Bronchial epithelial cell (primary cell): ENCODE data around the gene XDH. TPM values are rescaled to one million over a fixed set of nuclear protein-coding genes. Genes with fewer than 3 reads are reported as not detected.

Source experiments
- DNase-seq: peaks from one replicate; pipeline ENCODE4 v3.0.0-alpha.2; 2010; ENCODE audit warnings: low read depth
- FAIRE-seq: peaks from 2 replicates; lab custom pipeline; 2011; peaks lifted over from hg19 to GRCh38; lab: Jason Lieb, UNC
- H3K27me3 ChIP-seq: 2 replicates; pipeline ENCODE4 v1.5.1; 2011; ENCODE audit warnings: low read length; ENCODE audit not compliant: control insufficient read depth, insufficient read depth
- H3K36me3 ChIP-seq: 2 replicates; pipeline ENCODE4 v1.5.1; 2011; ENCODE audit warnings: low read length; ENCODE audit not compliant: control insufficient read depth, insufficient read depth
- H3K4me3 ChIP-seq: 2 replicates; pipeline ENCODE4 v1.5.1; 2011; ENCODE audit warnings: mild to moderate bottlenecking, low read depth, low read length, control low read depth
- total RNA-seq: library from RNA; depleted of rRNA; stranded (reverse); fragments of >200 nt; gene quantifications from 2 replicates; pipeline ENCODE4 v1.2.1, GENCODE V29; 2014
- TF ChIP-seq, protein P1 (sequence below): IDR thresholded peaks from 2 replicates; pipeline ENCODE4 v1.5.1; 2011; ENCODE audit warnings: mild to moderate bottlenecking, moderate library complexity, low read length, control low read depth, inconsistent platforms; ENCODE audit not compliant: insufficient read depth, severe bottlenecking

Gene XDH
- total RNA-seq, 1 donor from 2014 or later = 6.1 TPM

DNA sequence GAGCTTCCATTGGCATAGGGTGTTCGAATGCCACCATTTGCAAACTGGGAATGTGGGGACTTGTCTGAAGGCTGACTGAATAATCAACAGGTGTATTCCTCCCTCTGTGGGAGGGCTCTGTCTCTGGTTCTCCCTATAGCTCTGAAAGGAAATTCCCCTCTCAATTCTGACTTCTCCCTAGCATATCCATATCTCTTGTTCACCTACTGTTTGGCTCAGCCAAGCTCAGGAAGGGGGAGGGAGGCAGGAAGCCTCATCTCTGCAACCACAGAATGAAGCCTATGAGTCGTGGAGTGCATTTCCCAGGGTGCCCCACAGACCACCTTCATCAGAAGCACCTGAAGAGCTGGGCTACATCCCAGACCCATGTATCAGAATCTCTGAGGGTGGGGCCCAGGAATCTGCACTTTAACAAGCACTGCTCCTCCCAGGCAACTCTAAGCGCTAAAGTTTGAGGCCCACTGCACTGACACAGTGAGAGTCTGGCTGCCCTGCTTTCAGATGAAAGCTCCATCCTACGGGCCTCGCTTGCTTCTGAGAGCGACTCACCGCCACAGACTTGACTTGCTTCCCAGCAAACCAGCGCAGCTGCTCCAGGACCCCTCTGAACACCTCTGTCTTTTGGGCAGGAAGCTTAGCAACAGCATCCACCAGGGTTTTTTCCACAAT lies 32.0 kb downstream of the XDH start:
- no peak for FAIRE-seq
- TF ChIP-seq, protein P1, sequence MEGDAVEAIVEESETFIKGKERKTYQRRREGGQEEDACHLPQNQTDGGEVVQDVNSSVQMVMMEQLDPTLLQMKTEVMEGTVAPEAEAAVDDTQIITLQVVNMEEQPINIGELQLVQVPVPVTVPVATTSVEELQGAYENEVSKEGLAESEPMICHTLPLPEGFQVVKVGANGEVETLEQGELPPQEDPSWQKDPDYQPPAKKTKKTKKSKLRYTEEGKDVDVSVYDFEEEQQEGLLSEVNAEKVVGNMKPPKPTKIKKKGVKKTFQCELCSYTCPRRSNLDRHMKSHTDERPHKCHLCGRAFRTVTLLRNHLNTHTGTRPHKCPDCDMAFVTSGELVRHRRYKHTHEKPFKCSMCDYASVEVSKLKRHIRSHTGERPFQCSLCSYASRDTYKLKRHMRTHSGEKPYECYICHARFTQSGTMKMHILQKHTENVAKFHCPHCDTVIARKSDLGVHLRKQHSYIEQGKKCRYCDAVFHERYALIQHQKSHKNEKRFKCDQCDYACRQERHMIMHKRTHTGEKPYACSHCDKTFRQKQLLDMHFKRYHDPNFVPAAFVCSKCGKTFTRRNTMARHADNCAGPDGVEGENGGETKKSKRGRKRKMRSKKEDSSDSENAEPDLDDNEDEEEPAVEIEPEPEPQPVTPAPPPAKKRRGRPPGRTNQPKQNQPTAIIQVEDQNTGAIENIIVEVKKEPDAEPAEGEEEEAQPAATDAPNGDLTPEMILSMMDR = no peak
- Histone ChIP-seq H3K4me3 (no peak overlapping the region), H3K27me3 (no peaks in the 10 kb centered on the region), H3K36me3 (no peaks in the 10 kb centered on the region)
- peak; percentile 51 for DNase-seq

DNA sequence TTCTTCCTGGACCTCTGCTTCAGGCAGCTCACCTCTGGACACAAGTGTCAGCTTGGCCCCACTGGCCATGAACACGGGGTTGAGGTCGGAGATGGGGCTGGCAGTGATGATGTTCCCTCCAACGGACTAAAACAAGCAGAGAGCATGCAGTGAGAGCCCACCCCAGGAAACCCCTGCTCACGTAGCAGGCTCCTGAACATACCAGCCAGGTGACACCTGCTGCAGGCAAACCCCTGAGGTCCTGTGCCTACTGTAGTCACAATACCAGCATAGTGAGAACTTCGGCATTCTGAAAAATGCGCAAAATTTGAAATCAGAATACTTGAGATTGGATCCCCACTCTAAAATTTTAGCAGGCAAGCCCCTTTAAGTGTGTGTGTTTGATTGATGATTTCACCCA lies 32.9 kb downstream of the XDH start:
- Histone ChIP-seq H3K36me3 (no peaks in the 10 kb centered on the region), H3K27me3 (no peaks in the 10 kb centered on the region), H3K4me3 (no peak overlapping the region)
- FAIRE-seq = no peak
- TF ChIP-seq, protein P1 = no peak
- no peak for DNase-seq

DNA sequence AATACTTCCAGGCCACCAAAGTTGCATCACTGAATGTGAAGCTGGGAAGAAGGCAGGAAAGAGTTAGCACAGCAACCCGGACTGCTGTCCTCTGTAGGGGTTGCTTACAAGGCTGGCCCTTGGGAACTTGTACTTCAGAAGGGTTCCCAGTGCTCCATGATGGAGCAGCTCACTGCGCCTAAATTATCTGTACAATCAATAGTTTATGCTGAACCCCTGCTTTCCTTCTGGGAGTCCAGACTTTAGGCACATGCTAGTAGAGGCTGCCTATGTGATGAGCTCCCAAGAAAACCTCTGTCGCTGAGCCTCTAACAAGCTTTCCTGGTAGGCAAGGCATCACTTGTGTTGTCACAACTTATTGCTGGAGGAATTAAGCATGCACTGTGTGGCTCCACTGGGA lies 34.3 kb downstream of the XDH start:
- Histone ChIP-seq H3K4me3 (no peak overlapping the region), H3K27me3 (no peaks in the 10 kb centered on the region), H3K36me3 (no peaks in the 10 kb centered on the region)
- TF ChIP-seq, protein P1 = no peak
- DNase-seq (no peak), FAIRE-seq (no peak)

DNA sequence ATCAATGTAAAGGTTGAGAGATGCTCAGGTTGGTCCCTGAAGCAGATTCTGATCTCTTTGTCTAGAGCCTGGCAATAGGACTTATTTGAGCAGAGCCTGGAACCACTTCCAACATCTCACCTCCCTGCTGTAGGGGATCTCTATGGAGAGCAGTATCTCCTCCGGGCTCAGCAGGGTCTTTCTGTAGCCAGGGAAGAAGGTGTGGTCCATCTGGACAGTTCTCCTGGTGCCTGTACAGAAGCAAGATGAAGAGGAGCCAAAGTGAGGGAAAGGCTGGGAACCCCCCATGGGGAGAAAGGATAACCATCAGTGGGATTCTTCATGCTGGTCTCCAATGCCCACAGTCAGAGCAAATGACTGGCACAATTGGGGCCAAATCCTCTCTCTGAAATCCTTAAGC lies 34.8 kb downstream of the XDH start:
- no peak for DNase-seq
- no peak for FAIRE-seq
- Histone ChIP-seq H3K4me3 (no peak overlapping the region), H3K27me3 (no peaks in the 10 kb centered on the region), H3K36me3 (no peaks in the 10 kb centered on the region)
- TF ChIP-seq, protein P1 = no peak

DNA sequence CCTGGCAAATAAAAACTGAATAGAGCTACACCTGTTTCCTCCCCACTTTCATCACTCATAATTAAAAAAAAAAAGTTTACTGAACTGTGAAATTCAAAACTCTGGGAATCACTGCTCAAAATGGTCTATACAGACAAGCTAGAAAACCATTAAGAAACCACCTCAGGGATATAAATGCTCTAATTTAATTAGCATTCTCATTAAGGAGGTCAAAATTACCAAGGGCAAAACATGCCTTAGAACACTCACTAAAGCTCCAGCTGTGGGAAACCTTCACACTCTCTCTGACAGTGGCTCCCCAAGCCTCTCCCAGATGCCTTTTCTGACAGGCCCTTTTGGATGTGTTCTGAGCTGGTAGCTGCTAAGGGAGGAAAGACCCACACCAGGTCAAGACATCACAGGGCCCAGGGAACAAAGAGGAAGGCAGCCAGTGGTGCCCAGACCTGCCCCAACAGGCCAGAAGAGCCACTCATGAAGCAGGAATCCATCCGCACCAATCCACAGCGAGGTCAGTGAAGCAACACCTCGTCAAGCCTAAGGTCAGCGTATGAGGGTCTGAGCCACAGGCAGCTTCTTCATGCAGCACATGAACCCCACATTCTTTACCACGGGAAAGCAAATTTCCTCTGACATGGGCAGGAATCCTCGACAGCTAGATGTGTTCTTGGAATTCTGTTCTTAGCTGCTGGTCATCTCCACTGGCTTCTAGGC lies 35.6 kb downstream of the XDH start:
- no peaks in the 10 kb centered on the region for H3K36me3 ChIP-seq
- DNase-seq (peak; percentile 88), FAIRE-seq (peak; percentile 97)
- no peak overlapping the region for H3K4me3 ChIP-seq
- H3K27me3 ChIP-seq = no peaks in the 10 kb centered on the region
- TF ChIP-seq, protein P1 = no peak
